ENCODE results near the gene GSAP. TPM values are rescaled to one million over a fixed set of nuclear protein-coding genes. Genes with fewer than 3 reads are reported as not detected.

Gene GSAP
- total RNA-seq, 1 experiment from 2014 or later: 39.7 TPM

Other genes with a start within 250 kb of the GSAP start
- 0.66 and 1.7 TPM in 2 replicates for gene FGL2, start 216.5 kb downstream of the GSAP start, total RNA-seq (2014; rRNA removed; shearing (Covaris generic))
- gene PTPN12, start 120.9 kb upstream of the GSAP start, total RNA-seq (2014; rRNA removed; shearing (Covaris generic)): 76.3 and 92.7 TPM in 2 replicates